NCI-H1092 (cell line): ENCODE data around the gene ATP2B1.
A peak's percentile ranks its signal among the peaks of the same experiment; 100 is the strongest.
"Not testable (repeated sequence)": the region's sequence is repeated elsewhere in the genome, so short reads cannot be mapped to it uniquely, and the experiment has no call there.

Experiments used
- DNase-seq: peaks from one replicate; lab custom pipeline; 2025; lab: John Stamatoyannopoulos, UW

Gene ATP2B1

DNA sequence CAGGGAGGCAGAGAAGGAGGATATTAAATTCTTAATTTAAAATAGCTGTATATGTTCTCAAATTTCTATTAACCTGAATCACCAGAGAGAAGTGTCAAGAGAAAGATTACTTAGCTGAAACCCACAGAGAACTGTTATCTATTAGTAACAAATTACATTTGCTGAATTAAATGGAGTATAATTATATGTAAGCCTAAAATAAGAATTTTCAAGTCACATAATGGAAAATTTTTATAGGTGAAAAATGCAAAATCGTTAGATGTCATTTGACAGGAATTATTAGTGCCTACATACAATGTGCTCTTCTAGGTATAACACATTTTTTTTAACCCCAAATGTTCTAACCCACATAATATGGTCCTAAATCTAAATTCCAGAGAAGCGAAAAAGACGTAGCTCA lies 4.1 kb upstream of the ATP2B1 start:
- DNase-seq, result no peak

DNA sequence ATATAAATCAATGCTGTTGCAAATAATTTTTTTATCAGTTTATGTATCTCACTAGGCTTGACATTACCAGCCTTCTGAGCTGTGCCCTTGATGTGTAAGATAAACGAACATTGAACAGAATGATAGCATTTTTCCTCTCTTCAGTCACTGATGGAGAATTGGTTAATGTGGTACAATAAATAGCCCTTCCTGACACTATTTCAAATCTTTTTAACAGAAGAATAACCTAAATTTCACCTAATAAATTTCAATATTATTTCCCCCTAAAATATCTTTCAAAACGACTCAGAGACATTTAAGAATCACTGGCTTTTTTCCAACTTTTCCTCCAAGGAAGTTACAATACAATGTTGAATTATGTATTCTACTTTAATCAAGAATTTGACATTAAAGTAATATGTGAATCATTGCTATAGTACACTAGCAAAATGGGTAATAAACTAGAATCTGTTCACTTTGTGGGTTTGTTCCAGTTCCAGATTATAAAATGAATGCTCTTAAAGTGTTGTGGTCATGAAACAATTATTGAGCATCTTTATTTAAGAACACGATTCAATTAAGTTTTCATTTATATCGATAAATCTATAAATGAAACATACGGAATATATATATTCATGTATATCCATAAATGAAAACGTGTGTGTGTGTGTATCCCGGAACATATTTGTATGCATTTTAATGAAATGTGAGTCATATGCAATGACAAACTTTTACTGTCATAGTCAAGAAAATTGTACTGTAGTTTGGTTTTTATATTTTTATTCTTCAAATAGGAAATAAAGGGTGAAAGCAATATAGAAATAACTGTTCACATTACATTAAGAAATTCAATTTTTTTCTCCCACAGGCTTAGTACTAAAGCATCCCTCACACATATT lies 2.5 kb upstream of the ATP2B1 start:
- DNase-seq, result no peak

DNA sequence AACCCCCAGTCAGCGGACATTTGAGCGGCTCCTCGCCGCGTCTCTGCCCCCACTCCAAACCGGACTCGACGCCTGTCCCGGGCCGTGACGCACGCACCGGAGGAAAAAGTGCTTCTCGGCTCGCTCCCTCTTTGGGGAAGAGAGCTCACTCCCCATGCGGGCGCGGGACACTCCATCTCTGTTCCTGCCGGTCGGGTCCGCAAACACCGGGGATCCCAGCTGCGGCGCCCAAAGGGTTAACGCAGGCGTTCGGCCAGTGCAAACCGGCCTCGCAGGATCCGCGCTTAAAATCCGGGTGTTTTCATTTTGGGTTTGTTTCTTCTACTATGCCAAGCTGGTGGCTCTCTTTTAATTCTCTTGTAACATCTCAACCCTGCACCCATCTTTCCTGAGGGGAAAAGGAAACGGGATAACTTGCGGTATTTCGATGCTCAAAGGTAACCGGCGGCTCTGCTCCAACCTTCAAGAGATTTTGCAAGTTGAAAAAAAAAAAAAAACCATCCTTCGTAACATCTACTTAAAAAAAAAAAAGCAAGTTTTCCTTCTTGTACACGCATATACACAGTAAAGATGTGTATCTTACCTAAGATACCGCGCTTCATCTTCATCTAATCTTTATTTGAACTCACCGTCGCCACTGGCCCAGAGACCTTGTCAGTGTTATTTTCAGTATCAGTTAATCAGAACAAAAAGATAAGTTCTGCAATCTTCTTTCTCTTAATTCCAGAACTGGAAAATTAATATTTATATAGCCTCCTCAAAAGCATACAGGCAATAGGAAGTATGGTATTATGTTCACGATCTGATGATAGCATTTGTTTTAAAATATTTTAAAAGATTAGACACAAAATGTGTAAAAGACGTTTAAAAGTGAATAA lies 1.6 kb upstream of the ATP2B1 start:
- DNase-seq, result peak; percentile 5

DNA sequence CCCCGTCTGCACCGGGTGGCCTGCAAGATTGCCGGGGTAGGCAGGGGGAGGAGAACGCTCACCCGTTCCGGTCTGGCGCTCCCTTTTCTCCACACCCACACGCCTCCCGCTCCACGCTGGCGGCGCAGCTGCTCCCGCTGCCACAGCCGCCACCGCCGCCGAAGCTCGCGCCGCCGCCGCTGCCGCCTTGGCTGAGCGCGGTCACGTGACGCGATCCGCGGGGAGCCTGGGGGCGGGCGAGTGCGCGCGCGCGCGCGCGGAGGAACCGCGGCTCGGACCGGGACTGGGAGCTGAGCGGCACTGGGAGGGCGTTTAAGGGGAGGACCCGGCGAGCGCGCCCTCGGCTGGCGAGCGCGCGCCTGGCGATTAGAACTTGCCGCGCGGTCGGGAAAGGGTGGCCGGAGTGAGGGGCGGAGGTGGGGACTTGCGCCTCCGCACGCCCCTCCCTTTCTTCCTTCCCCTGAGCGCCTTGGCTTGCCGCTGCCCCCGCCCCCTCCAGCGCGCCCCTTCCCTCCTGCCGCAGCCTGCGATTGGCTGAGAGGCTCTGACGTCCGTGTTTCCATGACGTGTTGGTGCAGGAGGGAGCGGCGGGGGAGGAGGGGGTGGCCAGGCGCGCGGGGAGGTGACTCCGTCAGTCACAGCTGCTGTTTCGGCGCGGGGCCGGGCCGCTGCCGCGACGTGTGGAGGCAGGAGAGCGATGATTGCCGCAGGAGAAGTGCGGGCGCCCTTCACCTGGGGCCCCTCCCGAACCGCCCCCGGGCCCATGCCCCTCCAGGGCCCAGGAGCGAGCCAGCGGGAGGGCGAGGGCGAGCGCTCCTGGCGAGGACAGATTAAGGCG lies 738 bp upstream of the ATP2B1 start:
- peak; percentile 93 for DNase-seq

DNA sequence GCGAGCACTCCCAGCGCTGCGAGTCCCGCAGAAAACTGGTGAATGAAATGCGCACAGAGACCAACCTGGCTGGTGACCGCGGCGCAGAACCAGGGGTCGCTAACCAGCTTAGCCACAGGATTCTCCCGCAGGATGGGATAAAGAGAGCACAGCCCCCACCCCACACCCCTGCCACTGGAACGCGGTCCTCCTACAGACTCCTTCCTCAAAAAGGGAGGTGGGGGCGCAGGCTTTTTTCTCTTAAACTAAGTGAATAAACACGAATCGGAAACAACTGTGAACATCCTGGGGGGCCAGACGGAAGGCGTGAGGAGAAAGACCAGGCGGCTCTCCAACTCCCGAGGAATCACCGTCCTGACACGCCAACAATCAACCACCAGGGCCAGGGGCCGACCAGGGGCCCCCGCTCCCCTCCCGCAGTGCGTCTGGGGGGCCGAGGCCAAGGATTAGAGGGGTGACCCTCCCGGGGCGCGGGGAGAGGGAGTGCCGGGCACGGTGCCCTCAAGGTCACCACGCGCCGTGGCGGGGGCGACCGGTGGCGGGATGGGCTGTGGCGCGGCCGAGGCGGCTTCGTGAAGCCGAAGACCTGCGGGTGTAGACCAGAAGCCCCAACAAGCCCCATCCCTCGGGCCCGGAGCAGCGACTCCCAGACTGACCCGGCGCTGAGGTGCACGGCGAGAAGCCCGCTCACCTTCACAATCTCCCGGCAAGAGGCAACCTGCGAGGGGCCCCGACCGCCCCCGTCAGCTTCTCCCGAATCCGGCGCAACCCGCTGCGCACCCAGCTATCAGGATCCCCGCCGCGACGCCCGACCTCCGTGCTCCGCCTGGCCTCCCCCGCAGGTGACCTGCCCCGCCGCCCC lies 704 bp downstream of the ATP2B1 start:
- peak; percentile 7 for DNase-seq

DNA sequence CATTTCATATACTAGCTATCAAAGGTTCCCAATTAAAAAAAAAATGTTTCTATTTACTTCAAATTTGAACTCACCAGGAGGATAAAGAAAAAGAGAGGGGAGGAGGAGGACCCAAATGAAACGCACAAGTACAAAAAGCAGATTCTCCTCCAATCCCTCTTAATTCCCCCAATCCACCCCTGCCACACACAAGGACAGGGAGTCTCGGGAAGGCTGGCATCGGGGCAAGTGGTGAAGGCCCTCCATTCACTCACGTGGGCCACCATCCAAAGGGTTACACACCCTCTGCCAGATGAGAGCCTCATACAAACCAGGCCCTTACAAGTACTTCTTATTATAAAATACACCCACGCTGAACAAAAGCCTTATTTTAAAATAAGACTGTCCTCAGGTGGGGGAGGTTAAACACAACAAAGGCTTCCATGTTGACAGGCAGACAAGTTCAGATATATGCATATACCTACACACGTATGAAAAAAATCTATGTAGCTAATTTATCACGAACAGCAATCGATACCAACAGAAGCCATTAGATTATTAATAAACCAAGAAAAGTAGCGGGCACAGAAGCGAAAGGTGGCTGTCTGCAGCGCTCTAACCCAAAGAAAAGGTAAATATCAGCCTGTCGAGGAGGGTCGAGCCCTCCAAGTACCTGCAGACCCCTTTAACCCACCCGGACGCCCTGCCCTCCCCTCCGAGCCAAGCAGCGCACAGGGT lies 1.5 kb downstream of the ATP2B1 start:
- DNase-seq, result no peak

DNA sequence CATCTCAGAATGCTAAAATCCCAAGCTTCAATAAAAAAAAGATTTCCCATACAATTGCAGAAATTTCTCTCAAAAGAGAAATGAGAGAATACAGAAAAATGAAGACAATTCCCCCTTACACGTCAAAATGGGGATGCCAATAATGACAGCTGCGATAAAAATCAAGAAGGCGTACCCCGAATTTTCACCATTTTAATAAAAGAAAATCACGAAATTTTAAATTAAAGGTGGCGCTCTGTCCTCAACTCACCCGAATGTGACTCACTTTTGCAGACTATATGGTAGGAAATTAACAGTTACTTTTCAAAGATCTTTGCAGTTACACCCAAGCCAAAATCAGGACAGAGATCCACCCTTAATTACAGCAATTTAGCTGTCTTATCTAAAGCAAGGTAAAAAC lies 2.1 kb downstream of the ATP2B1 start:
- DNase-seq, result no peak

DNA sequence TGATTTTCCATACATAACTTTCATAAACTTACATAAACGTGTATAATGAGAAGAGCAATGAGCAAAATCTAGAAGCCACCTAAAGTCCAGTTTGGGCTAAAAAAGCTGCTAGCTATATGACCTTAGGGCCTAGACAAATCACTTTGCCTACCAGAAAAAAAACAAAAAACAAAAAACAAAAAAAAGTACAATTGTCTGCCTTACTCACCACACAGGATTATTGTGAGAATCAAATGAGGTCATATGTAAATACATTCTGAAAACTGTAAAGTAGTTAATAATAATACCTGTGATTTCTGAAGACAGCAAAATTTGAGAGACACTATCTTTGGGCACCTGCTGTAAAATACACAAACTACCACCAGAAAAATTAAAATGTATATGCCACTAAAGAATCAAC lies 4.2 kb downstream of the ATP2B1 start:
- no peak for DNase-seq

DNA sequence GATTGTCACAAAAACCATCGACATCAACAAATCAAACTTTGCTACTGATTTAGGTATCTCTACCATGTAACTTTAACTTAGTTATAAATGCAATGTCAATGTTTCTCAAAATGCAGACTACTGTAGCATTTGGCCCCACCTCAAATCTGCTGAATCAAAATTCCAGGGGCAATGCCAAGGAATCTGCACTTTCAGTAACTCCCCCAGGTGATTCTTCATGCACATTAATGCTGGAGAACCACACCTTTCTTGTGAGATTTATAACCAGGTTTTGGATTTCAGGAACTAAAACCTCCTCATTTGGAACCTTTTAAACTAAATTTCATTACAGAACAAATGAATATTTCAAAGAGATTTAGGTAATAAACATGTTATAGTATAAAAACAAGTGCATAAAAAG lies 4.9 kb downstream of the ATP2B1 start:
- no peak for DNase-seq

DNA sequence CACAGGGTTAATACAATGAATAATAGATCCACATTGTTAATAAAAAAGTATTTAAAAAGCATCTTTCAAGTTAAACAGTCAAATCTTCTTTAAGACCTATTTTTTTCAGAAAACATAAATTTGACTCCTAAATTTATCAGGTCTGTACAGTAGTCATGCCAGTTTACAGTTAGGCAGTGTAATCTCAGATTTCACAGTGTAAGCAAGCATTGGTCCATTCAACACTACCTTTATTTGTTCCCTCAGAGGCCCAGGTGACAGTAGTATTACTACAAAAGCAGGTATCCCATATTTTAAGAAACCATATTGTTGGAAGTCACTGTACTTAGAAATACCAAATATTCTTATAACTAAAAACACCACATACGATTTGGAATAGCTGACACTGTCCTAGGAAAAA lies 6.1 kb downstream of the ATP2B1 start:
- no peak for DNase-seq

DNA sequence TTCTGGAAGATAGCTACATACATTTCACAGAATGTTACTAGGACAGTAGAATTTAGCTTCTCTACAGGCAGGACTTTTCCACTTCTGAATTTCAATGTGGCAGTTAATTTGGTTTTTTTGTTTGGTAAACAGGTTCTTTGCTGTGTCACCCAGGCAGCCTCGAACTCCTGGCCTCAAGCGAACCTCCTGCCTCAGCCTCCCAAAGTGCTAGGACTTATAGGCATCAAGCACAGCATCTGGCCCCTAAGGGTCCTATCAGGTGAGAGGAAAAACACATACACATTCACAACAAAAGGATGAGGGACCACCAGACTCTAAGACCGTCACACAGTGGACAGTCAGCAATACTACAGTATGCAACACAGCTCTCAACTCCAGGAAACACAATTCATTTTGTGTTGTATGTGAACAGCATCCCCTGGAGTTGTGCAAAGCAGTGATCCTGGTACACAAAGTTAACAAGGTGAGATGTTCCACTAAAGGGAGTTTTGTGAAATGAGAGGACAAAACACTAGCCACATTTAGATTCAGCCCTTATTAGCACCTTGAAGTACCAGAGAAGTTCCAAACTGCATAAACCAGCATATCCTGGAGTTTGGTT lies 6.9 kb downstream of the ATP2B1 start:
- no peak for DNase-seq

DNA sequence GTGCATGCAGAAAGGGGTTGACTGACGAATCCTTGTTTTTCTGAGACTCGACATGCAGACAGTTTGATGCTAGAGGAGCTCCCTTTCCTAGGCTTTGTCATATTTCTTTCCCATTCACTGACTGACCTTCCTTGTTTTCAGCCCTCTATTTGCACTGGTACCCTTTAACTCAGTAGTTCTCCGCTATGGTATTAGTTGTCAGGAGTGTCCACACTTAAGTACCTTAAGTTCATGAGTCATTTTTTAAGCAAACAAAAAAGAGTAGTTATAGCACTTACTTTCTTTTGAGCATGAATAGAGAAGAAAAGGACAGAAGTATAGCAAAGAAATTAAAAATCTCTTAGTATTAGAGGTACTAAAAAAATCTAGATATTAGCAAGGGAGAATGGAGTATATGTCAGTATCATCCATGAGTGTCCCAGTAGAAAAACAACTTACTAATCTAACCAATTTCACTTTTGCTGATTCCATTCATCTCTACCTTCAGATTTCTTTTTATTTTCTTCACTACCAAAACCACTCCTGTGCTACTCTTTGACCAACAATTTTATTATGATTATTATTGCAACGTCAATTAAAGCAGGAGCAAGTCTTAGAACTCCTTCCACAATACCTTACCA lies 8.3 kb downstream of the ATP2B1 start:
- DNase-seq, result no peak

DNA sequence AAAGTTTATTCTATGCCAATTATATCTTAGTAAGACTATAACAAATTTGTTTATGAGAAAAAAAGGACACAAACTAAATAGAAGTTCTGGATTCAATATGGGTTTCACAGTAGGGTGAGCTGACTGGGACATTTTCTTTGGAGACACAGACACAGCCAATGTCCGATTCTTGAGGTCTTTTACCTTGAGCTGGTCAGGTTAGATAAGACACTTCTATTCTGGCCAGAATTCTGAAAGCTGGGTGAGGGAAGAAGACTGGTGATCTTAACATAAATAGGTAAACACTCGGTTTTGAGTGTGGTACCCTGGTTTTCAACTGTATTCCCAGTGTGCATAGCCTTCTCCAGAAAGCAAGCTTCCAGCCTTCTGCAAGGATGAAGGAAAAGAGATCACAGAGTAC lies 10.0 kb downstream of the ATP2B1 start:
- no peak for DNase-seq

DNA sequence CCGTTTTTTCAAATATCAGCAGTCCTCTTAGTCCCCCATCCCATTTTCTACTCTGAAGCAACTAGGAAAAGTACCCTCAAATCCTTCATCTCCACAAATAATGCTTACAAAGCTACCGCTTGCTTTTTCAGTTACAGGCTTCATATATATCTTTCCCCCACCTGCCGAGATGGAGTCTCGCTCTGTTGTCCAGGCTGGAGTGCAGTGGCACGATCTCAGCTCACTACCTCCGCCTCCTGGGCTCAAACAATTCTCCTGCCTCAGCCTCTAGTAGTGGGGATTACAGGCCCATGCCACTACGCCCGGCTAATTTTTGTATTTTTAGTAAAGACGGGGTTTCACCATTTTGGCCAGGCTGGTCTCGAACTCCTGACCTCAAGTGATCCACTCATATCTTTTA lies 10.9 kb downstream of the ATP2B1 start:
- not testable (repeated sequence) for DNase-seq

DNA sequence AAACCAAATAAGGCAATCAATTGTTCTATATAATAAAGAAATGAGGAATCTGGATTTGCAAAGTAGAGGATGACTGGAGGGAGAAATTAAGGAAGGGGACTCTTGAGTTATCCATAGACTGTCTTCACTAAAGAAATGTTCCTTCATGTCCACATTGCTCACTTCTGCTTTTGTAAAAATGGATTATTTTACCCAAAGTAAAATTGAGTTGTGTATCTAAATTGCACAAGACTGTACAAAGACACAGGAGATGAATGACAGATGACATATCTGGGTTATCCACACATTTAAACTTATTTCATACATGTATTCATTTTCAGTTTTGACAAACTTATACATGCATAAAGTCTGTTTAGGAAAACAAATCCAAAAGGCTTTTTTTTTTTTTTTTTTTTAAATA lies 11.3 kb downstream of the ATP2B1 start:
- no peak for DNase-seq

DNA sequence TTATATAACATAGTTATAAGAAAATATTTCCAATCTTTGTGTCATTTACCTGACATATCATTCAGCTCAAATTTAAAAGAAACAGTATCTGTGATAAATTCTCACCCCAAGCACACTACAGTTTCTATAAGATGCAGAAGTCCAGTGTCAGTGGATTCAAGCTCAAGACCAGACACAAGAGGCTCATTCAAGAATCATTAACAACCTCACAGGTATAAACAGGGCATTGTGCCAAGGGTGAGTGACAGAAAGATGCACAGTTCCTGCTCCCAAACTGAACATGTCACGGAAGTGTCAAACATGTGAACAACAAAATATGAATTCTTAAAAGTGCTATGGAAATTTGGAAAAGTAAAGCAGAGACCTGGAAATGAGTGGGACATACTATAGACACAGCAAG lies 12.8 kb downstream of the ATP2B1 start:
- no peak for DNase-seq

DNA sequence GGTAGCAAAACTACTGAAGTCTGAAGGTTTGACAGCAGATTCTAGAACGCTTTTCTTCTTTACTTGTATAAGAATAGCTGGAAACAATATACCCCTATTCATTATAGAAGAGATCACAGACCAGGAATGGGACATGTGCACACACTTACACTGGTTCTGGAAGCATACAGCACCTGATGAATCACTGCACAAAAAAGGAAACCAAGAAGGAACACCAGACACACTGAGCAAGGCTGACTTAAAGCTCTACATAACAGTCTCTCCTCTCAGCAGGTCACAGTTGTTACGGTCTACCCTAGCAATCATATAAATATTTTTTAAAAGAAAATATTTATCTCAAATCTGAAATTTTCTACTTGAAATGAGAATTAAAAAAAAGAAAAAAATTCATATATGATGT lies 13.5 kb downstream of the ATP2B1 start:
- DNase-seq, result no peak

DNA sequence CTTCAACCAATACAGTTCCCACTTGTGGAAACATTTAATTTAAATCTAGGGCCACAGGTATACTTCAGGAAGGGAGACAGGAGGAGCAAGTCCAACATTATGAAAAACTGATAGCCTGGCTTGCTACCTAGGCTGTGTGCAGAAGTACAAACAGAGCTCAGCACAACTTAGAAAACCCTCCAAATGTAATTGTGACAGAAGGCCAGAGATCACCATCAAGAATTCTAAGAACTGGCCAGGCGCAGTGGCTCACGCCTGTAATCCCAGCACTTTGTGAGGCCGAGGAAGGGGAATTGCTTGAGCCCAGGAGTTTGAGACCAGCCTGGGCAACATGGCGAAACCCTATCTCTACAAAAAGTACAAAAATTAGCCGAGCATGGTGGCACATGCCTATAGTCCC lies 14.1 kb downstream of the ATP2B1 start:
- no peak for DNase-seq

DNA sequence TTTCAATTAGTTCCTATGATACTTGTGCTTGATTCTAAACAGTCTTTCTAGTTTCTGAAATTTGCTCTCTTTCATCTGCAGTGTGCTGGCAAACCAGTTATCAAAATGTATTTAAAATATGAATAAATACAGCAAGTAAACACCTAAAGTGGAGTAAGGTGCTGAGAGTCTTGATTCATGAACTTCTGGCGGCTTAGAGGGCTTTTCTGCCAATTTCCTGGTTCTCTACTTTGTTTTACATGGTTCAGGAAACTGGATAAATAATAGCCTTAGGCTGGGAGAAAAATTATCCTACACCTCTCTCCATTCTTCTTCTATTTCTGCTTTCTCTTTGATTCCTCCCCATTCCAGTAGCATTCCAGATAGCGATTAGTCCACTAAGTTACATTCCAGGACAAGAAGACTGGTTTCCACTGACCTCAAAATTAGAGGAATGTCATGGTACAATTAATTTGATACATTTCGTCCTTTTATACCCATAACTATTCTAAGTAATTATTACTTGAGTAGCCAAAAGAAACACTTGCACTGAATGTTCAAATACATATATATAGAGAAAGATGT lies 14.9 kb downstream of the ATP2B1 start:
- no peak for DNase-seq
